PFSK-1 (cell line): ENCODE data around the gene ACKR2.

ENCODE experiments used
- FOXP2 ChIP-seq: optimal IDR thresholded peaks from 2 replicates; pipeline ENCODE3; 2011; ENCODE audit warnings: borderline replicate concordance, control low read depth, inconsistent platforms; ENCODE audit not compliant: insufficient read depth; ENCODE audit errors: extremely low read length, extremely low read depth
- POLR2AphosphoS5 ChIP-seq: IDR thresholded peaks from 2 replicates; pipeline ENCODE4 v1.6.1; 2012; ENCODE audit warnings: low read depth, mild to moderate bottlenecking, control low read depth, low read length, moderate library complexity
- REST ChIP-seq, 2 experiments: IDR thresholded peaks; 2 replicates each; pipeline versions ENCODE4 v1.6.1 to v1.8.0; 2011 to 2012; ENCODE audit warnings: low read depth in 2 of 2, low read length in 2 of 2, control low read depth in 1 of 2, inconsistent platforms in 1 of 2, mild to moderate bottlenecking in 1 of 2, moderate library complexity in 1 of 2; ENCODE audit not compliant: insufficient read depth in 1 of 2
- SIN3A ChIP-seq: IDR thresholded peaks from 2 replicates; pipeline ENCODE4 v1.6.1; 2012; ENCODE audit warnings: mild to moderate bottlenecking, low read length, moderate library complexity, borderline replicate concordance; ENCODE audit not compliant: insufficient read depth
- TAF1 ChIP-seq: IDR thresholded peaks from 2 replicates; pipeline ENCODE4 v1.6.1; 2012; ENCODE audit warnings: low read length, control low read depth, borderline replicate concordance; ENCODE audit not compliant: insufficient read depth

Gene ACKR2

GRCh38 chr3:42801048-42801620 is 8.1 kb upstream of the ACKR2 start:
- no peak for TF ChIP-seq FOXP2
- TF ChIP-seq POLR2AphosphoS5 = no peak

DNA sequence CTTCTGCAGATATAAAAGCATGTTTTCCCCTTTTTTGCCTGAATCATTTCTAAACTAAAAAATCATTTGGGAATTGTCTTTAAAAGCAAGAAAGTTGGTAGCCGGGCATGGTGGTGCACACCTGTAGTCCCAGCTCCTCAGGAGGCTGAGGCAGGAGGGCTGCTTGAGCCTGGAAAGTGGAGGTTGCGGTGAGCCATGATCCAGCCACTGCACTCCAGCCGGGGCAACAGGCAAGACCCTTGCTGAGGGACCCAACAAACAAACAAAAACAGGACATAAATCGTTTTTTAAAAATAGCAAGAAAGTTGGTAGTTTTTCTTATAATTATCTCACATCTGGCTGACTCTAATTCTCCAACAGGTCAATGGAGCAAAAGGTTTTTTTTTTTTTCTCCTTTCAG is 7.5 kb upstream of the ACKR2 start:
- TF ChIP-seq REST (IDR thresholded peaks at IDR 0.05; ENCODE audit: insufficient read depth in 1 of 2, low read depth in 2 of 2, low read length in 2 of 2) = no peak
- TF ChIP-seq TAF1 = no peak
- no peak for TF ChIP-seq FOXP2
- TF ChIP-seq POLR2AphosphoS5 = no peak
- TF ChIP-seq SIN3A = no peak

DNA sequence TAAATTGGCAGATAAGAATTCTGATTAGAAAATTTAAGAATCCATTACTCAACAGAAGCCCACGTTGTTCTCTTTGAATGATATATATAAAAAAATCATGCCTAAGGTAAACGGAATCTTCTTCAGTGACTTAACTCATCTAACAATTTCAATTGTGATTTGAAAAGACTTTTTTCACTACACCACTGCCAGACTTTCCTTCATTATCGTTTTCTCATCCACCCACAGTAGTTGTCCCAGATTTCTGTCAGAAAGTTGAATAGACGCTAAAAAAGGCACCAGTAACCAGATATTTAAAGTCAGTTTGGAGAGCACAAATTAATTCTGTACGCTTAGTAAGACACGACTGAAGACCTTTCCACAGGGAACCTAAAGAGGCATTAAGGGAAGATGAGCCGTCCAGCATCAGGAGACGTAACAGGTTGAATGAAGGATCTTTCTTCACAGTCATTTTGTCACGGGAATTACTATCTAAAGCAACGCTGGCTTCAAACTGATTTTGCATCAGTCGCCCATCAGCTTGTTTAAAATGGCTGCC is 6.3 kb upstream of the ACKR2 start:
- no peak for TF ChIP-seq FOXP2
- TF ChIP-seq TAF1 = no peak
- TF ChIP-seq REST (IDR thresholded peaks at IDR 0.05; ENCODE audit: insufficient read depth in 1 of 2, low read depth in 2 of 2, low read length in 2 of 2) = no peak
- TF ChIP-seq SIN3A = no peak
- no peak for TF ChIP-seq POLR2AphosphoS5

- TF ChIP-seq REST (IDR thresholded peaks at IDR 0.05; ENCODE audit: insufficient read depth in 1 of 2, low read depth in 2 of 2, low read length in 2 of 2) (no peak), SIN3A (no peak), FOXP2 (no peak), TAF1 (no peak), POLR2AphosphoS5 (no peak)
Measured at GRCh38 chr3:42803414-42804105, 5.7 kb upstream of the ACKR2 start.

- TF ChIP-seq FOXP2 (no peak), POLR2AphosphoS5 (peak; percentile 58; the same call in 1 of the 2 replicates), SIN3A (no peak), TAF1 (peak; percentile 63; the same call in 1 of the 2 replicates), REST (IDR thresholded peaks at IDR 0.05; ENCODE audit: insufficient read depth in 1 of 2, low read depth in 2 of 2, low read length in 2 of 2) (no peak)
Measured at GRCh38 chr3:42804106-42804830, 5.0 kb upstream of the ACKR2 start, which contains the start of gene HIGD1A. Gene HIGD1A, minus strand, starts transcription at chr3:42804490. Its CDS starts 10,237 bp downstream, at chr3:42794253.
